GM23338 (cell line): ENCODE results near the gene CEACAM19. TPM values are rescaled to one million over a fixed set of nuclear protein-coding genes. Genes with fewer than 3 reads are reported as not detected.

Experiments
- ATAC-seq: fragments of 200-7000 bp; cut with Tn5 transposase; 3 replicates; pipeline ENCODE4 v1.9.1; 2020
- DNase-seq: peaks from one replicate; pipeline ENCODE4 v3.0.0-alpha.2; 2015; ENCODE audit warnings: low spot score
- H2AFZ ChIP-seq: fragments of 200-600 bp; sonication (generic); 2 replicates; pipeline ENCODE4 v1.8.0; 2016; ENCODE audit warnings: antibody characterized with exemption, mild to moderate bottlenecking, moderate library complexity
- H3F3A ChIP-seq: fragments of 200-600 bp; sonication (generic); replicated peaks from 2 replicates; pipeline ENCODE4 v1.8.0; 2017; ENCODE audit warnings: antibody characterized with exemption, mixed run types, low read depth
- H3K27ac ChIP-seq: fragments of 200-600 bp; sonication (generic); 2 replicates; pipeline ENCODE4 v1.6.1; 2016; ENCODE audit warnings: low read depth
- H3K27me3 ChIP-seq: fragments of 200-600 bp; sonication (generic); 2 replicates; pipeline ENCODE4 v1.8.0; 2016; ENCODE audit warnings: mild to moderate bottlenecking, mixed run types, moderate library complexity; ENCODE audit not compliant: insufficient read depth
- H3K36me3 ChIP-seq: fragments of 200-600 bp; sonication (generic); 2 replicates; pipeline ENCODE4 v1.8.0; 2016; ENCODE audit warnings: mild to moderate bottlenecking; ENCODE audit not compliant: insufficient read depth
- H3K4me1 ChIP-seq: fragments of 200-600 bp; sonication (generic); 2 replicates; pipeline ENCODE4 v1.8.0; 2016; ENCODE audit warnings: mild to moderate bottlenecking, moderate library complexity; ENCODE audit not compliant: insufficient read depth
- H3K4me2 ChIP-seq: fragments of 200-600 bp; sonication (generic); 2 replicates; pipeline ENCODE4 v1.7.1; 2017; ENCODE audit warnings: mixed run types
- H3K4me3 ChIP-seq: fragments of 200-600 bp; sonication (generic); 2 replicates; pipeline ENCODE4 v1.6.1; 2016; ENCODE audit warnings: mixed run types
- H3K79me2 ChIP-seq: fragments of 200-600 bp; sonication (generic); replicated peaks from 2 replicates; pipeline ENCODE4 v1.8.0; 2017; ENCODE audit warnings: mild to moderate bottlenecking; ENCODE audit not compliant: insufficient read depth
- H3K9me2 ChIP-seq: fragments of 200-600 bp; sonication (generic); 2 replicates; pipeline ENCODE4 v1.8.0; 2017; ENCODE audit not compliant: insufficient read depth
- H4K20me1 ChIP-seq: fragments of 200-600 bp; sonication (generic); replicated peaks from 2 replicates; pipeline ENCODE4 v1.8.0; 2017; ENCODE audit warnings: mild to moderate bottlenecking; ENCODE audit not compliant: insufficient read depth
- H3K27ac Mint-ChIP-seq: 2 replicates; pipeline ENCODE4 v1.8.0; 2020; ENCODE audit warnings: inconsistent platforms, mild to moderate bottlenecking, moderate library complexity, mixed read lengths
- H3K27me3 Mint-ChIP-seq: 3 replicates; pipeline ENCODE4 v1.8.0; 2022; ENCODE audit warnings: low read depth, mild to moderate bottlenecking, moderate library complexity, mixed read lengths, inconsistent platforms; ENCODE audit not compliant: insufficient read depth, poor library complexity
- H3K36me3 Mint-ChIP-seq: 3 replicates; pipeline ENCODE4 v1.8.0; 2021; ENCODE audit warnings: low read depth, mild to moderate bottlenecking, inconsistent platforms, moderate library complexity, mixed read lengths
- H3K4me1 Mint-ChIP-seq: 3 replicates; pipeline ENCODE4 v1.8.0; 2020; ENCODE audit warnings: mild to moderate bottlenecking, inconsistent platforms, mixed read lengths
- H3K4me3 Mint-ChIP-seq: 3 replicates; pipeline ENCODE4 v1.8.0; 2021; ENCODE audit warnings: moderate library complexity, mild to moderate bottlenecking, inconsistent platforms, mixed read lengths
- H3K9me3 Mint-ChIP-seq: 3 replicates; pipeline ENCODE4 v1.8.0; 2020; ENCODE audit warnings: moderate library complexity, mild to moderate bottlenecking, inconsistent platforms, mixed read lengths
- CREB1 ChIP-seq: fragments of 250-450 bp; sonication (Bioruptor Pico); IDR thresholded peaks from 2 replicates; pipeline ENCODE4 v1.5.0; 2020; ENCODE audit warnings: low read depth, mild to moderate bottlenecking, moderate library complexity
- ETS1 ChIP-seq: IDR thresholded peaks from 2 replicates; pipeline ENCODE4 v1.6.1; 2016; ENCODE audit warnings: antibody characterized with exemption
- EZH2phosphoT487 ChIP-seq: fragments of 200-600 bp; sonication (generic); IDR thresholded peaks from one replicate; pipeline ENCODE4 v1.8.1; 2018; ENCODE audit warnings: antibody characterized with exemption; ENCODE audit not compliant: unreplicated experiment
- JUNB ChIP-seq: IDR thresholded peaks from one replicate; pipeline ENCODE4 v1.6.1; 2016; ENCODE audit warnings: antibody characterized with exemption; ENCODE audit not compliant: unreplicated experiment
- STAT1 ChIP-seq: IDR thresholded peaks from one replicate; pipeline ENCODE4 v1.6.1; 2016; ENCODE audit warnings: antibody characterized with exemption; ENCODE audit not compliant: unreplicated experiment
- ZNF331 ChIP-seq: fragments of 250-450 bp; sonication (Bioruptor Pico); IDR thresholded peaks from 2 replicates; pipeline ENCODE4 v1.5.0; 2020; ENCODE audit warnings: low read depth, mild to moderate bottlenecking, moderate library complexity
- polyA plus RNA-seq: library from polyadenylated mRNA; unstranded; fragments of >200 nt; fragmentation: Nextera tagmentation; extraction: Ambion mirVana; gene quantifications from 2 replicates; pipeline ENCODE4 v1.2.1, GENCODE V29; 2016
- total RNA-seq: library from RNA; depleted of rRNA; stranded (reverse); fragments of >200 nt; shearing (Covaris generic); gene quantifications from 2 replicates; pipeline ENCODE4 v1.2.3, GENCODE V29; 2014
- TF ChIP-seq, protein P1 (sequence below), 2 experiments: fragments of 200-600 bp in 1 of 2; sonication (generic) in 1 of 2; conservative IDR thresholded peaks; 2 replicates each; pipeline versions ENCODE4 v1.5.1 to v1.6.1; 2016 to 2017; ENCODE audit warnings: antibody characterized with exemption in 2 of 2, low read depth in 2 of 2, mild to moderate bottlenecking in 2 of 2, moderate library complexity in 1 of 2
- TF ChIP-seq, protein P2 (sequence below): IDR thresholded peaks from one replicate; pipeline ENCODE4 v1.6.1; 2018; ENCODE audit warnings: antibody characterized with exemption; ENCODE audit not compliant: unreplicated experiment
- TF ChIP-seq, protein P3 (sequence below): fragments of 250-450 bp; sonication (Bioruptor Pico); IDR thresholded peaks from 2 replicates; pipeline ENCODE4 v1.5.0; 2020; ENCODE audit warnings: mild to moderate bottlenecking, moderate library complexity

Gene CEACAM19
- total and polyA plus RNA-seq, 2 experiments from 2014 or later, result 0.38 to 0.76 TPM

DNA sequence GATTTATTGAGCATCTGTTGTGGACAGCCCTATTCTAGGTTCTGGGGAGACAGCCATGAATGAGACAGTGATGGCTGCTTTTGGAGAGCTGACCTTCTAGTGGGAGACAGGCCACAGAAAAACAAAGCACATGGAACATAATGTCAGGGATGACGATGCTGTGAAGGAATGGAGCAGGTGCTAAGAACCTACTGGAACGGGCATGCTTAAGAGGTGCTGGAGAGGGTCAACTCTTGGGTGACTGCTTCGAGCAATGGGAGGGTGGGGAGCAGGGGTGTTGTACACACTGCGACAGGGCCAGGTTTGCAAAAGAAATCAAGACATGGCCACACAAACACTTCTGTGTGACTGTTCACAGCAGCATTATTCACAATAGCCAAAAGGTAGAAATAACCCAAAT, 15.6 kb downstream of the CEACAM19 start:
- H3K4me3 ChIP-seq, result no peak overlapping the region
- H3K27me3 ChIP-seq, result no peaks in the 10 kb centered on the region
- H3K27ac ChIP-seq, result no peak overlapping the region
- Mint-ChIP-seq H3K27me3 (peaks cover 12% of the 10 kb centered on the region), H3K9me3 (no peaks in the 10 kb centered on the region; the same call in 2 of the 3 replicates), H3K4me3 (no peak overlapping the region), H3K4me1 (peaks cover 16% of the 10 kb centered on the region; the same call in 2 of the 3 replicates), H3K36me3 (no peaks in the 10 kb centered on the region), H3K27ac (no peak overlapping the region)
- H4K20me1 ChIP-seq, result no peaks in the 10 kb centered on the region
- DNase-seq, result no peak
- no peaks in the 10 kb centered on the region for H3K79me2 ChIP-seq
- H3K4me2 ChIP-seq, result no peak overlapping the region
- H3F3A ChIP-seq, result no peaks in the 10 kb centered on the region
- ATAC-seq, result no peak
- H3K36me3 ChIP-seq, result no peaks in the 10 kb centered on the region
- H2AFZ ChIP-seq, result no peak overlapping the region
- peaks cover 6% of the 10 kb centered on the region; the same call in 1 of the 2 replicates for H3K4me1 ChIP-seq
- H3K9me2 ChIP-seq, result no peaks in the 10 kb centered on the region
- TF ChIP-seq ZNF331, result no peak

DNA sequence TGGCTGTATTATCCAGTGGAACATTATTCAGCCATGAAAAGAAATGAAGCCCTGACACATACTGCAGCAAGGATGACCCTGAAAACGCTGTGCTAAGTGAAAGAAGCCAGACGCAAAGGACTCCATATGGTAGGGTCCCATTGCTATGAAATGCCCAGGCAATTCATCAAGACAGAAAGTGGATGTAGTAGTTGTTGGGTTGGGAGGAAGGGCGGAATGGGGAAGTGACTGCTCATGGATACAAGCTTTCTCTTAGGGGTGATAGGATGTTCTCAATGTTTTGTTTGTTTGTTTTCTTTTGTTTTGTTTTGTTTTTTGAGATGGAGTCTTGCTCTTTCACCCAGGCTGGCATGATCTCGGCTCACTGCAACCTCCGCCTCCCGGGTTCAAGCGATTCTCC, 16.6 kb downstream of the CEACAM19 start:
- H3K4me2 ChIP-seq, result no peak overlapping the region
- DNase-seq (no peak), ATAC-seq (no peak)
- no peak overlapping the region for H2AFZ ChIP-seq
- H4K20me1 ChIP-seq, result no peaks in the 10 kb centered on the region
- H3K79me2 ChIP-seq, result no peaks in the 10 kb centered on the region
- peaks cover 12% of the 10 kb centered on the region for H3K27me3 Mint-ChIP-seq
- no peaks in the 10 kb centered on the region for H3K27me3 ChIP-seq
- peaks cover 24% of the 10 kb centered on the region; the same call in 2 of the 3 replicates for H3K4me1 Mint-ChIP-seq
- no peaks in the 10 kb centered on the region; the same call in 2 of the 3 replicates for H3K9me3 Mint-ChIP-seq
- H3K36me3 Mint-ChIP-seq, result no peaks in the 10 kb centered on the region
- H3K36me3 ChIP-seq, result no peaks in the 10 kb centered on the region
- H3K27ac ChIP-seq, result no peak overlapping the region
- no peak overlapping the region for H3K4me3 Mint-ChIP-seq
- H3K4me3 ChIP-seq, result no peak overlapping the region
- no peak overlapping the region for H3K27ac Mint-ChIP-seq
- H3F3A ChIP-seq, result no peaks in the 10 kb centered on the region
- peaks cover 6% of the 10 kb centered on the region; the same call in 1 of the 2 replicates for H3K4me1 ChIP-seq
- no peaks in the 10 kb centered on the region for H3K9me2 ChIP-seq
- no peak for TF ChIP-seq ZNF331
- TF ChIP-seq, protein P1, sequence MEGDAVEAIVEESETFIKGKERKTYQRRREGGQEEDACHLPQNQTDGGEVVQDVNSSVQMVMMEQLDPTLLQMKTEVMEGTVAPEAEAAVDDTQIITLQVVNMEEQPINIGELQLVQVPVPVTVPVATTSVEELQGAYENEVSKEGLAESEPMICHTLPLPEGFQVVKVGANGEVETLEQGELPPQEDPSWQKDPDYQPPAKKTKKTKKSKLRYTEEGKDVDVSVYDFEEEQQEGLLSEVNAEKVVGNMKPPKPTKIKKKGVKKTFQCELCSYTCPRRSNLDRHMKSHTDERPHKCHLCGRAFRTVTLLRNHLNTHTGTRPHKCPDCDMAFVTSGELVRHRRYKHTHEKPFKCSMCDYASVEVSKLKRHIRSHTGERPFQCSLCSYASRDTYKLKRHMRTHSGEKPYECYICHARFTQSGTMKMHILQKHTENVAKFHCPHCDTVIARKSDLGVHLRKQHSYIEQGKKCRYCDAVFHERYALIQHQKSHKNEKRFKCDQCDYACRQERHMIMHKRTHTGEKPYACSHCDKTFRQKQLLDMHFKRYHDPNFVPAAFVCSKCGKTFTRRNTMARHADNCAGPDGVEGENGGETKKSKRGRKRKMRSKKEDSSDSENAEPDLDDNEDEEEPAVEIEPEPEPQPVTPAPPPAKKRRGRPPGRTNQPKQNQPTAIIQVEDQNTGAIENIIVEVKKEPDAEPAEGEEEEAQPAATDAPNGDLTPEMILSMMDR (conservative IDR thresholded peaks at IDR 0.05; ENCODE audit: low read depth in 2 of 2), result no peak
- no peak for TF ChIP-seq CREB1 (CRISPR knock-in tag)
- TF ChIP-seq EZH2phosphoT487, result no peak
- no peak for TF ChIP-seq JUNB
- TF ChIP-seq, protein P2, sequence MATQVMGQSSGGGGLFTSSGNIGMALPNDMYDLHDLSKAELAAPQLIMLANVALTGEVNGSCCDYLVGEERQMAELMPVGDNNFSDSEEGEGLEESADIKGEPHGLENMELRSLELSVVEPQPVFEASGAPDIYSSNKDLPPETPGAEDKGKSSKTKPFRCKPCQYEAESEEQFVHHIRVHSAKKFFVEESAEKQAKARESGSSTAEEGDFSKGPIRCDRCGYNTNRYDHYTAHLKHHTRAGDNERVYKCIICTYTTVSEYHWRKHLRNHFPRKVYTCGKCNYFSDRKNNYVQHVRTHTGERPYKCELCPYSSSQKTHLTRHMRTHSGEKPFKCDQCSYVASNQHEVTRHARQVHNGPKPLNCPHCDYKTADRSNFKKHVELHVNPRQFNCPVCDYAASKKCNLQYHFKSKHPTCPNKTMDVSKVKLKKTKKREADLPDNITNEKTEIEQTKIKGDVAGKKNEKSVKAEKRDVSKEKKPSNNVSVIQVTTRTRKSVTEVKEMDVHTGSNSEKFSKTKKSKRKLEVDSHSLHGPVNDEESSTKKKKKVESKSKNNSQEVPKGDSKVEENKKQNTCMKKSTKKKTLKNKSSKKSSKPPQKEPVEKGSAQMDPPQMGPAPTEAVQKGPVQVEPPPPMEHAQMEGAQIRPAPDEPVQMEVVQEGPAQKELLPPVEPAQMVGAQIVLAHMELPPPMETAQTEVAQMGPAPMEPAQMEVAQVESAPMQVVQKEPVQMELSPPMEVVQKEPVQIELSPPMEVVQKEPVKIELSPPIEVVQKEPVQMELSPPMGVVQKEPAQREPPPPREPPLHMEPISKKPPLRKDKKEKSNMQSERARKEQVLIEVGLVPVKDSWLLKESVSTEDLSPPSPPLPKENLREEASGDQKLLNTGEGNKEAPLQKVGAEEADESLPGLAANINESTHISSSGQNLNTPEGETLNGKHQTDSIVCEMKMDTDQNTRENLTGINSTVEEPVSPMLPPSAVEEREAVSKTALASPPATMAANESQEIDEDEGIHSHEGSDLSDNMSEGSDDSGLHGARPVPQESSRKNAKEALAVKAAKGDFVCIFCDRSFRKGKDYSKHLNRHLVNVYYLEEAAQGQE, result no peak
- no peak for TF ChIP-seq STAT1
- no peak for TF ChIP-seq ETS1
- TF ChIP-seq, protein P3, sequence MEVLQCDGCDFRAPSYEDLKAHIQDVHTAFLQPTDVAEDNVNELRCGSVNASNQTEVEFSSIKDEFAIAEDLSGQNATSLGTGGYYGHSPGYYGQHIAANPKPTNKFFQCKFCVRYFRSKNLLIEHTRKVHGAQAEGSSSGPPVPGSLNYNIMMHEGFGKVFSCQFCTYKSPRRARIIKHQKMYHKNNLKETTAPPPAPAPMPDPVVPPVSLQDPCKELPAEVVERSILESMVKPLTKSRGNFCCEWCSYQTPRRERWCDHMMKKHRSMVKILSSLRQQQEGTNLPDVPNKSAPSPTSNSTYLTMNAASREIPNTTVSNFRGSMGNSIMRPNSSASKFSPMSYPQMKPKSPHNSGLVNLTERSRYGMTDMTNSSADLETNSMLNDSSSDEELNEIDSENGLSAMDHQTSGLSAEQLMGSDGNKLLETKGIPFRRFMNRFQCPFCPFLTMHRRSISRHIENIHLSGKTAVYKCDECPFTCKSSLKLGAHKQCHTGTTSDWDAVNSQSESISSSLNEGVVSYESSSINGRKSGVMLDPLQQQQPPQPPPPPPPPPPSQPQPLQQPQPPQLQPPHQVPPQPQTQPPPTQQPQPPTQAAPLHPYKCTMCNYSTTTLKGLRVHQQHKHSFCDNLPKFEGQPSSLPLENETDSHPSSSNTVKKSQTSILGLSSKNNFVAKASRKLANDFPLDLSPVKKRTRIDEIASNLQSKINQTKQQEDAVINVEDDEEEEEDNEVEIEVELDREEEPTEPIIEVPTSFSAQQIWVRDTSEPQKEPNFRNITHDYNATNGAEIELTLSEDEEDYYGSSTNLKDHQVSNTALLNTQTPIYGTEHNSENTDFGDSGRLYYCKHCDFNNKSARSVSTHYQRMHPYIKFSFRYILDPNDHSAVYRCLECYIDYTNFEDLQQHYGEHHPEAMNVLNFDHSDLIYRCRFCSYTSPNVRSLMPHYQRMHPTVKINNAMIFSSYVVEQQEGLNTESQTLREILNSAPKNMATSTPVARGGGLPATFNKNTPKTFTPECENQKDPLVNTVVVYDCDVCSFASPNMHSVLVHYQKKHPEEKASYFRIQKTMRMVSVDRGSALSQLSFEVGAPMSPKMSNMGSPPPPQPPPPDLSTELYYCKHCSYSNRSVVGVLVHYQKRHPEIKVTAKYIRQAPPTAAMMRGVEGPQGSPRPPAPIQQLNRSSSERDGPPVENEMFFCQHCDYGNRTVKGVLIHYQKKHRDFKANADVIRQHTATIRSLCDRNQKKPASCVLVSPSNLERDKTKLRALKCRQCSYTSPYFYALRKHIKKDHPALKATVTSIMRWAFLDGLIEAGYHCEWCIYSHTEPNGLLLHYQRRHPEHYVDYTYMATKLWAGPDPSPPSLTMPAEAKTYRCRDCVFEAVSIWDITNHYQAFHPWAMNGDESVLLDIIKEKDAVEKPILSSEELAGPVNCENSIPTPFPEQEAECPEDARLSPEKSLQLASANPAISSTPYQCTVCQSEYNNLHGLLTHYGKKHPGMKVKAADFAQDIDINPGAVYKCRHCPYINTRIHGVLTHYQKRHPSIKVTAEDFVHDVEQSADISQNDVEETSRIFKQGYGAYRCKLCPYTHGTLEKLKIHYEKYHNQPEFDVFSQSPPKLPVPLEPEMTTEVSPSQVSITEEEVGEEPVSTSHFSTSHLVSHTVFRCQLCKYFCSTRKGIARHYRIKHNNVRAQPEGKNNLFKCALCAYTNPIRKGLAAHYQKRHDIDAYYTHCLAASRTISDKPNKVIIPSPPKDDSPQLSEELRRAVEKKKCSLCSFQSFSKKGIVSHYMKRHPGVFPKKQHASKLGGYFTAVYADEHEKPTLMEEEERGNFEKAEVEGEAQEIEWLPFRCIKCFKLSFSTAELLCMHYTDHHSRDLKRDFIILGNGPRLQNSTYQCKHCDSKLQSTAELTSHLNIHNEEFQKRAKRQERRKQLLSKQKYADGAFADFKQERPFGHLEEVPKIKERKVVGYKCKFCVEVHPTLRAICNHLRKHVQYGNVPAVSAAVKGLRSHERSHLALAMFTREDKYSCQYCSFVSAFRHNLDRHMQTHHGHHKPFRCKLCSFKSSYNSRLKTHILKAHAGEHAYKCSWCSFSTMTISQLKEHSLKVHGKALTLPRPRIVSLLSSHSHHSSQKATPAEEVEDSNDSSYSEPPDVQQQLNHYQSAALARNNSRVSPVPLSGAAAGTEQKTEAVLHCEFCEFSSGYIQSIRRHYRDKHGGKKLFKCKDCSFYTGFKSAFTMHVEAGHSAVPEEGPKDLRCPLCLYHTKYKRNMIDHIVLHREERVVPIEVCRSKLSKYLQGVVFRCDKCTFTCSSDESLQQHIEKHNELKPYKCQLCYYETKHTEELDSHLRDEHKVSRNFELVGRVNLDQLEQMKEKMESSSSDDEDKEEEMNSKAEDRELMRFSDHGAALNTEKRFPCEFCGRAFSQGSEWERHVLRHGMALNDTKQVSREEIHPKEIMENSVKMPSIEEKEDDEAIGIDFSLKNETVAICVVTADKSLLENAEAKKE (CRISPR knock-in tag), result no peak
